GM12892 (cell line): ENCODE results near the gene KATNB1.

ENCODE experiments used
- DNase-seq: peaks from one replicate; pipeline ENCODE4 v3.0.0; 2011; ENCODE audit not compliant: insufficient read length
- FAIRE-seq: peaks from 2 replicates; lab custom pipeline; 2011; peaks lifted over from hg19 to GRCh38; lab: Jason Lieb, UNC
- POLR2A ChIP-seq: IDR thresholded peaks from 2 replicates; pipeline ENCODE4 v1.6.1; 2011; ENCODE audit warnings: low read depth, low read length, control low read depth
- POLR2AphosphoS5 ChIP-seq: IDR thresholded peaks from 2 replicates; pipeline ENCODE4 v1.6.1; 2011; ENCODE audit warnings: low read depth, low read length, control low read depth
- TAF1 ChIP-seq: IDR thresholded peaks from 2 replicates; pipeline ENCODE4 v1.6.1; 2011; ENCODE audit warnings: low read depth, mild to moderate bottlenecking, control low read depth, low read length, borderline replicate concordance

Gene KATNB1

GRCh38 chr16:57798267-57798810, 62.8 kb downstream of the KATNB1 start:
- TF ChIP-seq TAF1 (no peak), POLR2A (no peak), POLR2AphosphoS5 (no peak)
- DNase-seq = no peak
- FAIRE-seq = no peak

DNA sequence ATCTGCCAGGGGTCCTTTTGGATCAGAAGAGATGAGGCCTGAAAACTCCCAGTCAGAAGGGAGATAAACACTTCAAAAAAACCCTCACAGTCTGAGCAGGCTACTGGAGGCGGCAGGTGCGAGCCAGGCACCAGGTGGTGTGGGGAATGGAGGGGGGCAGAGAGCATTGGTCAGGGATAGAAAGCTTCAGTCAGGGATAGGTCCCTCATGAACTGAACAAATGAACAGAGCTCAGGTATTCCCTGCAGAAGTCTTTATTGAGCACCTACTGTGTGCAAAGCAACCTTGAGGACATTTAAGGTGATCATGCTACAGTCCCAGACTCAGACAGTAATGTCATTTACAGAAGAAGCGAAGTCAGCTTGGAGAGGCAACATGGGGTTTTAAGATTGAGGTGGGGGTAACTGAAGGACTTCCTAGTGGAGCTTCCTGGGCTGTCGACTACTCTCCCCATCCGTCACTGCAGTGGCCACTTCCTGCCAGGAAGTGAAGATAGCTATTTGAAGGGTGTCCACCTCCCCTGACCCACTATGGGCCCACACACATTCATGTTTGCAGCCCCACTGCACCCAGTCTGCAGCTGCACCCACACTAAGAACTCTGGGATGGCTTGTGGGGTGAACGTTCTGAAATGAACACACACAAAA, 63.5 kb downstream of the KATNB1 start:
- DNase-seq = no peak
- TF ChIP-seq TAF1 (no peak), POLR2AphosphoS5 (no peak), POLR2A (no peak)
- FAIRE-seq = no peak

DNA sequence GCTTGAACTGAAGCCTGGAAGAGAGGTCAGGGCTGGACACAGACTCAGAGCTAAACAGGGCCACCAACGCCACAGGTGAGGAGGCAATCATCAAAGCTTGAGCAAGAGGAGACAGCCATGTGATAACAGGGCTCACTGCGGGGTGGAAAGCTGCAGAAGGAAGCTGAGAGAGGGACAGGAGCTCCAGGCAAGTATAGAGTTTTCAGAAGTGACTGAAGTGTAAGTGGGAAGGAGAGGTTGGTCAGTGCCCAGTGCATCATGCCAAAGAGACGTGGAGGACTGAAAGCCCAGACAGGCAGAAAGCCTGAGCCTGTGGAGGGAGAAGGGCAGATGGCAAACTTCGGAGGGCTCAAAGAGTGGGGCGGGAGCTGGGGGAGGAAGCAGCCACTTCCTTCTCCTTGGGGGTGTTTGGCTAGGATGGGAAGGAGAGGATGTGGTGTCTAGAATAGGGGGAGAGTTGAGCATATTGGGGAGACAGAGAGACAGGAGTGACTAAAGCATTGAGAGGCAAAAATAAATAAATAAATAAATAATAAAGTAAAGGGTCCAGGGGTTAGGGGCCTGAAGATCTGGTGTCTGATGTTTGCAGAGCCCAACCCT, 64.1 kb downstream of the KATNB1 start:
- DNase-seq (no peak), FAIRE-seq (no peak)
- TF ChIP-seq POLR2AphosphoS5 (no peak), POLR2A (no peak), TAF1 (no peak)

GRCh38 chr16:57800200-57801097, 64.9 kb downstream of the KATNB1 start:
- no peak for FAIRE-seq

DNA sequence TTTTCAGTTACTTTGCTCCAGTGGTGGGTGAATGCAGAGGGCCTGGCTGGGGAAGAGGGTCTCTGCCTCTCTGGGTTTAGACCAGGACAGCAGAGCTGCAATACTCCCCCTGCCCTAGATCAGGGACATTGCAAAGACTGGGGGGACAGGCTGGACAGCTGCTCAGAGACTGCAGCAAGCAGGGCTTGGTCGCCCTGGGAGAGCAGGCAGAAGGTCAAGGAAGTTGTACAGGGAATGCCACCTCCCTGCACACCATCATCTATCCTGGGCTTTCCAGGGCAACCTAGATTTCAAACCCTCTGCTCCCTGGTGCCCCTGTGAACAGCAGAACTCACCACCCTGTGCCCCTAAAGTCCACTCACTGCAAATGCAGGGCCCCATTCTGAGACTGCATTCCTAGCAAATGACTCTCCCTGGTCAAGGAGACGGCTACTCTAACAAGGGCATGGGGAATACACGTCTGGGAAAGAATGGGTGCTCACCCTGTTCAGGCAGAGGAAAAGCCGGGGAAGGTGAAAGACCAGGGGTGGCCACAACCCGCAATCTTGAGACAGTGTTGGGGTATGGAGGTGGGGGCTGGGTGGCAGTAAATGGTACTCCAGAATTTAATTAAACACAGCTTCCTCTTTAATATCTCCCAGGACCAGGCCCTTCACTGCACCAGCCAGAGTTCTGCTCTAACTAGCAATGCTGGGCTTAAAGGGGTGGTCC, 65.7 kb downstream of the KATNB1 start:
- DNase-seq = no peak
- no peak for TF ChIP-seq POLR2AphosphoS5
- no peak for TF ChIP-seq TAF1
- no peak for TF ChIP-seq POLR2A
- no peak for FAIRE-seq

More at GRCh38 chr16:57800200-57801097, 64.9 kb downstream of the KATNB1 start:
- no peak for TF ChIP-seq POLR2A
- TF ChIP-seq TAF1 = no peak
- TF ChIP-seq POLR2AphosphoS5 = no peak
- no peak for DNase-seq

DNA sequence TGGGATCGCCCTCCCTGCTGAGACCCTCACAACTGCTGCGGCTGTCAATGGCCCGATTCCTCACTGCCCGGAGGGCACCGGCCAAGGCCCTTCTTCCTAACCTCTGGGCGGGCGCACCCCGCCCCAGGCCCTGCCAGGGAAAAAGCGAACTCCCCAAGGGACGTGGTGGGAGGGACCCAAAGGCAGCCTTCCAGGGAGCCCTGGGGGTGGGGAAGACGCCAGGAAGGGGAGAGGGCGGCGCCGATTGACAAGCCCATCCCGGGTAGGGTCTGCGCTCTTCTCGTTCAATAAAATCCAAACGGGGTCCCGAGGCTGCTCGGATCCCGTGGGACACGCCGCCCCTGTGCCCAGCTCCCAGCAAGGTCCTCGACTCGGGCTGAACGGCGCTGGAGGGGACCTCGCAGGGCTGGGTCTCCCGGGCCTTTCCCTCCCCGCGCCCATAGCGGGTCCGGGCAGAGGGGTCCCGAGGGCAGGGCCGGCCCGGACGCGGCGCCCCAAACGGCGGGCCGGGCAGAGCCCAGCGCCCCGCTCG, 66.3 kb downstream of the KATNB1 start:
- no peak for DNase-seq
- TF ChIP-seq POLR2AphosphoS5 (no peak), POLR2A (no peak), TAF1 (no peak)
- FAIRE-seq = no peak

GRCh38 chr16:57802341-57803133, 67.0 kb downstream of the KATNB1 start, which contains the start of gene KIFC3:
Gene KIFC3, minus strand, starts transcription at chr16:57802491. Its CDS starts 4,248 bp downstream, at chr16:57798243.
- DNase-seq (no peak), FAIRE-seq (no peak)
- TF ChIP-seq POLR2A (no peak), POLR2AphosphoS5 (no peak), TAF1 (no peak)

- FAIRE-seq (no peak), DNase-seq (no peak)
- TF ChIP-seq POLR2AphosphoS5 (no peak), TAF1 (no peak), POLR2A (no peak)
These were observed 67.8 kb downstream of the KATNB1 start for GRCh38 chr16:57803134-57803990.
